ENCODE data around the gene NRP2. TPM values are rescaled to one million over a fixed set of nuclear protein-coding genes. Genes with fewer than 3 reads are reported as not detected.

NRP2 gene
- total RNA-seq, 4 donors from 2014 or later: 4.0 to 11.5 (median 5.9) TPM

DNA sequence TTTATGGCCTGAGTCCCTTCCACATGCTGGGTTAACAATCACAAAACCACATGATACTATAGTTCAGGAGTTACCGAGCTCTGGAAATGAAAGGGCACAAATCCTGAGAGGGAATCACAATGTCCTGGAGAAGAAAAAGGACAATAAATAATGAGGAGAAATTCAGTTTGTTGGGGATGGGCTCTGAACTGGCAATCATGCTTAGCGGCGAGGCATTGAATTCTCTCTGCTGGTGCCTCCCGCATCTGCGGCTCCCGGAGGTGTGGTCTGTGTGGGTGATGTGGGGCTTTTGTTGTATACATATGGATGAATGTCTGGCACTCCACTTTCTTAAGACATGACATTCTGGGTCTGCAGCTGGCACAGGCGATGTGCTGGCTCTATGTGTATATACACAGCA lies 46.1 kb downstream of the NRP2 start:
- H3K4me3 ChIP-seq (ENCODE audit: low read depth, poor library complexity, severe bottlenecking): no peak overlapping the region
- no peak for TF ChIP-seq POLR2A (IDR thresholded peaks at IDR 0.05)
- TF ChIP-seq, protein P1, sequence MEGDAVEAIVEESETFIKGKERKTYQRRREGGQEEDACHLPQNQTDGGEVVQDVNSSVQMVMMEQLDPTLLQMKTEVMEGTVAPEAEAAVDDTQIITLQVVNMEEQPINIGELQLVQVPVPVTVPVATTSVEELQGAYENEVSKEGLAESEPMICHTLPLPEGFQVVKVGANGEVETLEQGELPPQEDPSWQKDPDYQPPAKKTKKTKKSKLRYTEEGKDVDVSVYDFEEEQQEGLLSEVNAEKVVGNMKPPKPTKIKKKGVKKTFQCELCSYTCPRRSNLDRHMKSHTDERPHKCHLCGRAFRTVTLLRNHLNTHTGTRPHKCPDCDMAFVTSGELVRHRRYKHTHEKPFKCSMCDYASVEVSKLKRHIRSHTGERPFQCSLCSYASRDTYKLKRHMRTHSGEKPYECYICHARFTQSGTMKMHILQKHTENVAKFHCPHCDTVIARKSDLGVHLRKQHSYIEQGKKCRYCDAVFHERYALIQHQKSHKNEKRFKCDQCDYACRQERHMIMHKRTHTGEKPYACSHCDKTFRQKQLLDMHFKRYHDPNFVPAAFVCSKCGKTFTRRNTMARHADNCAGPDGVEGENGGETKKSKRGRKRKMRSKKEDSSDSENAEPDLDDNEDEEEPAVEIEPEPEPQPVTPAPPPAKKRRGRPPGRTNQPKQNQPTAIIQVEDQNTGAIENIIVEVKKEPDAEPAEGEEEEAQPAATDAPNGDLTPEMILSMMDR (IDR thresholded peaks at IDR 0.05): no peak
- no peak for DNase-seq (ENCODE audit: low spot score in 2 of 2)
- 82 to 89% methylated on average over 7 of the region's 7 CpGs for WGBS, 2 donors
- intact Hi-C loops (cut with DNase I; ENCODE audit: low total_unique reads): no loop called here

DNA sequence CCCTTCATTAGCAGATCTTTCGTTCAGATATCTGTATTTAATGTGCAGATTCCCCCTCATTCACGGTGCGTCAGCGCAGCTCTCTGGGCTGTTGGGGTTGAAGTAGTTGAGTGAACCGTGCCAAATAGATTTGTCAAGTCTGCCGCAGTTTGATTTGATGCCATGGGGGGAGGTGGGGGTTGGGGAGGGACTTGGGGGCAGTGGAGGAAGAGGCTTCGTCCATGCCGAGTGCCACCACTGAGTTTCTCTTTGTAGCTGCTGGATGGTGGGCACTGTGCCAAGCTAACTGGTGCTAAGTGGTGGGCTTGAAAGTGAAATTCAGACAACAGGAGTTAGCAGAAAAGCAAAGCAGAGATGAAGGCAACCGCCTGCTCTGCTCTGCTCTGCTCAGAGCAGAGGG lies 47.9 kb downstream of the NRP2 start:
- no peak for DNase-seq (ENCODE audit: low spot score in 2 of 2)
- intact Hi-C loops (cut with DNase I; ENCODE audit: low total_unique reads): no loop called here
- H3K4me3 ChIP-seq (ENCODE audit: low read depth, poor library complexity, severe bottlenecking): no peak overlapping the region
- TF ChIP-seq POLR2A (IDR thresholded peaks at IDR 0.05): no peak
- TF ChIP-seq, protein P1 (IDR thresholded peaks at IDR 0.05): no peak
- 86 to 88% methylated on average over 9 of the region's 9 CpGs for WGBS, 2 donors

GRCh38 chr2:205730701-205731582 lies 48.6 kb downstream of the NRP2 start:
- WGBS, 2 donors: 86% methylated on average over 9 of the region's 9 CpGs
- intact Hi-C loops (cut with DNase I; ENCODE audit: low total_unique reads): no loop called here
- TF ChIP-seq, protein P1 (IDR thresholded peaks at IDR 0.05): no peak
- no peak for TF ChIP-seq POLR2A (IDR thresholded peaks at IDR 0.05)
- DNase-seq (ENCODE audit: low spot score in 2 of 2): no peak
- no peak overlapping the region for H3K4me3 ChIP-seq (ENCODE audit: low read depth, poor library complexity, severe bottlenecking)

GRCh38 chr2:205731583-205731981 lies 49.3 kb downstream of the NRP2 start:
- 82 to 83% methylated on average over 4 of the region's 4 CpGs for WGBS, 2 donors
- intact Hi-C loops (cut with DNase I; ENCODE audit: low total_unique reads): no loop called here
- no peak for TF ChIP-seq POLR2A (IDR thresholded peaks at IDR 0.05)
- TF ChIP-seq, protein P1 (IDR thresholded peaks at IDR 0.05): no peak
- no peak overlapping the region for H3K4me3 ChIP-seq (ENCODE audit: low read depth, poor library complexity, severe bottlenecking)
- no peak for DNase-seq (ENCODE audit: low spot score in 2 of 2)

- TF ChIP-seq, protein P1 (IDR thresholded peaks at IDR 0.05): no peak
- no peak for TF ChIP-seq POLR2A (IDR thresholded peaks at IDR 0.05)
- WGBS, 2 donors: 94 to 97% methylated on average over 9 of the region's 9 CpGs
- H3K4me3 ChIP-seq (ENCODE audit: low read depth, poor library complexity, severe bottlenecking): no peak overlapping the region
- intact Hi-C loops (cut with DNase I; ENCODE audit: low total_unique reads): no loop called here
- DNase-seq (ENCODE audit: low spot score in 2 of 2): no peak
These were observed 50.0 kb downstream of the NRP2 start for GRCh38 chr2:205732314-205732713.
